GM21528 (cell line): Measurements from ENCODE around the gene IFT81.

Source experiments
- ATAC-seq: cut with Tn5 transposase; IDR thresholded peaks from one replicate; pipeline ENCODE4 v1.9.1; 2021; ENCODE audit warnings: mild to moderate bottlenecking, moderate library complexity; ENCODE audit not compliant: unreplicated experiment, low FRiP score

IFT81 gene

GRCh38 chr12:110266381-110266960 is 142.3 kb downstream of the IFT81 start:
- no peak for ATAC-seq

- no peak for ATAC-seq
Observed at GRCh38 chr12:110266980-110267620, 142.9 kb downstream of the IFT81 start.
